Colonic mucosa (tissue), 4 donors: ENCODE data around the gene FAM133A. TPM values are rescaled to one million over a fixed set of nuclear protein-coding genes. Genes with fewer than 3 reads are reported as not detected.

Source experiments
- DNase-seq: peaks from one replicate; pipeline ENCODE4 v3.0.0-alpha.2; 2020
- H3K27ac ChIP-seq: fragments of 200-600 bp; one replicate; pipeline ENCODE4 v1.8.0; 2021
- H3K27me3 ChIP-seq: fragments of 200-600 bp; one replicate; pipeline ENCODE4 v1.8.0; 2021
- H3K36me3 ChIP-seq: fragments of 200-600 bp; one replicate; pipeline ENCODE4 v1.8.0; 2021
- H3K4me1 ChIP-seq: fragments of 200-600 bp; one replicate; pipeline ENCODE4 v1.8.0; 2021; ENCODE audit warnings: mild to moderate bottlenecking
- H3K4me3 ChIP-seq: fragments of 200-600 bp; one replicate; pipeline ENCODE4 v1.8.0; 2021
- H3K9ac ChIP-seq, 2 donors: one replicate each; pipeline ENCODE4 v1.7.0; 2013; ENCODE audit warnings: control low read depth in 2 of 2, low read depth in 2 of 2, low read length in 2 of 2
- H3K9me3 ChIP-seq: fragments of 200-600 bp; one replicate; pipeline ENCODE4 v1.8.0; 2021
- intact Hi-C: fragments of 100-400 bp; cut with DNase I; formaldehyde crosslinking; loops from one replicate; pipeline ENCODE4 v1.14.1; 2022
- total RNA-seq, 2 donors: library from RNA; stranded (reverse); fragmentation: NEBNext Ultra II Directional in 1 of 2; extraction: Animal tissue kit (Norgen Biotek cat#: 25700) in 1 of 2; gene quantifications; one replicate each; pipeline ENCODE4 v1.2.1, GENCODE V29; 2021
- TF ChIP-seq, protein P1 (sequence below): fragments of 200-600 bp; IDR thresholded peaks from one replicate; pipeline ENCODE4 v1.8.0; 2022; ENCODE audit warnings: antibody characterized with exemption, mild to moderate bottlenecking
- donor health status: healthy.
- donor health status: DM: no; HTN: no; CAD: no.
- donor health status: DM: no; HTN: no; CAD: no.

The FAM133A gene
- under 1 TPM in 1 of 2 donors, not detected in 1; 0.08 TPM for total RNA-seq

DNA sequence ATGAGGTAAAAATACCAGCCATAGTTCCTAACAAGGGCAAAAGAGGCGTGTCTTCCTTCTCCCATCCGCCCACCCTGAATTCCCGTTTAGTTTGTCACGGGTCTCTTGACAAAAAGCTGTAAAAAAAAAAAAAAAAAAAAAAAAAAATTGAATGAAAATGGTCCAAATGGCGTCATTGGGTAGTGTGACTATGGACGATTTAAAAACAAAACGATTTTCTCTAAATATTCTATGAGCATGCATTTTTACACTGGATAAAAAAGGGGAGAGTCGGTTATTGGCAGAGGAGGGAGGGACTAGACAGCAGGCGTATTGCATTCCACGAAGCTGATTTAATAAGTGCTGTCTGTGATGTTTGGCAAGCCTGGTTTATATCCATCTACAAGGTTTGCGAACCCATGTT lies at the start of gene FAM133A:
TSS of gene FAM133A (plus strand) at position 338 of the 403 bp plus-strand sequence. CDS start 35,214 bp downstream, outside the sequence.
- no peak within 1 kb of the TSS for H3K27ac ChIP-seq

DNA sequence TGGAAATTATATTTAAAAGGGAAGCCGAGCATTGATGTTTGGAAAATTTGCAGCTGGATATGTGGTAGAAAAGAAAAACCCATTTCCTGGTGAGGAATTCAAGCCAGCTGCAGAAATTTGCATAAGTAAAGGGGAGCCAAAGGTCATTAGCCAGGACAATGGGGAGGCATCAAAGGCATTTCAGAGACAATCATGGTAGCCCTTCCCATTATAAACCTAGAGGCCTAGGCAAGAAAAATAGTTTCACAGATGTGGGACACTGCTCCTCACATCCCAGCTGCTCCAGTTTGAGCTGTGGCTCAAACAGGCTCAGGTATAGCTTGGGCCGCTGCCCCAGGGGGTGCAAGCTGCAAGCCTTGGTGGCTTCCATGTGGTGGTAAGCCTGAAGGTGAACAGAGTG lies 36.4 kb upstream of the FAM133A start:
- H3K9me3 ChIP-seq, result no peaks in the 10 kb centered on the region
- TF ChIP-seq, protein P1, sequence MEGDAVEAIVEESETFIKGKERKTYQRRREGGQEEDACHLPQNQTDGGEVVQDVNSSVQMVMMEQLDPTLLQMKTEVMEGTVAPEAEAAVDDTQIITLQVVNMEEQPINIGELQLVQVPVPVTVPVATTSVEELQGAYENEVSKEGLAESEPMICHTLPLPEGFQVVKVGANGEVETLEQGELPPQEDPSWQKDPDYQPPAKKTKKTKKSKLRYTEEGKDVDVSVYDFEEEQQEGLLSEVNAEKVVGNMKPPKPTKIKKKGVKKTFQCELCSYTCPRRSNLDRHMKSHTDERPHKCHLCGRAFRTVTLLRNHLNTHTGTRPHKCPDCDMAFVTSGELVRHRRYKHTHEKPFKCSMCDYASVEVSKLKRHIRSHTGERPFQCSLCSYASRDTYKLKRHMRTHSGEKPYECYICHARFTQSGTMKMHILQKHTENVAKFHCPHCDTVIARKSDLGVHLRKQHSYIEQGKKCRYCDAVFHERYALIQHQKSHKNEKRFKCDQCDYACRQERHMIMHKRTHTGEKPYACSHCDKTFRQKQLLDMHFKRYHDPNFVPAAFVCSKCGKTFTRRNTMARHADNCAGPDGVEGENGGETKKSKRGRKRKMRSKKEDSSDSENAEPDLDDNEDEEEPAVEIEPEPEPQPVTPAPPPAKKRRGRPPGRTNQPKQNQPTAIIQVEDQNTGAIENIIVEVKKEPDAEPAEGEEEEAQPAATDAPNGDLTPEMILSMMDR, result no peak
- no peaks in the 10 kb centered on the region for H3K4me1 ChIP-seq
- H3K27me3 ChIP-seq, result no peaks in the 10 kb centered on the region
- no peak overlapping the region for H3K9ac ChIP-seq
- no peak overlapping the region for H3K27ac ChIP-seq
- DNase-seq, result no peak
- H3K4me3 ChIP-seq, result no peak overlapping the region
- intact Hi-C loops, result no loop called here
- no peaks in the 10 kb centered on the region for H3K36me3 ChIP-seq

More for the DNA sequence above, at the start of gene FAM133A:
- intact Hi-C loops, result no loop called here
- no peak for DNase-seq
- H3K4me1 ChIP-seq, result no peaks in the 10 kb centered on the region
- TF ChIP-seq, protein P1, result no peak
- peak within 1 kb of the TSS; percentile 36 for H3K4me3 ChIP-seq
- H3K27me3 ChIP-seq, result peaks cover 8% of the 10 kb centered on the region
- no peaks in the 10 kb centered on the region for H3K36me3 ChIP-seq
- H3K9me3 ChIP-seq, result no peaks in the 10 kb centered on the region
- peak within 1 kb of the TSS in 1 of 2 donors; percentile 15 for H3K9ac ChIP-seq

DNA sequence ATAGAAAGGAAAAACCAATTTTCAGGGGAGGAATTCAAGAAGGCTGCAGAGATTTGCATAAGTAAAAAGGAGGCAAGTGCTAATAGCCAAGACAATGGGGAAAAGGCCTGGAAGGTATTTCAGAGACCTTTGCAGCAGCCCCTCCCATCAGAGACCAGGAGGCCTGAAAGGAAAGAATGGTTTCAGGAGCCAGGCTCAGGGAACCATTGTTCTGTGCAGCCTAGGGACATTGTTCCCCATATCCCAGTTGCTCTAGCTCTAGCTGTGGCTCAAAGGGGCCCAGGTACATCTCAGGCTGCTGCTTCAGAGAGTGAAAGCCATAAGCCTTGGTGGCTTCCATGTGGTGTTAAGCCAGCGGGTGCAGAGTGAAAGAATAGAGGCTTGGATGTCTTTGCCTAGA lies 24.6 kb upstream of the FAM133A start:
- H3K4me1 ChIP-seq, result no peaks in the 10 kb centered on the region
- intact Hi-C loops, result no loop called here
- no peak for DNase-seq
- no peaks in the 10 kb centered on the region for H3K27me3 ChIP-seq
- H3K9ac ChIP-seq, result no peak overlapping the region
- no peak overlapping the region for H3K4me3 ChIP-seq
- H3K9me3 ChIP-seq, result no peaks in the 10 kb centered on the region
- H3K27ac ChIP-seq, result no peak overlapping the region
- no peaks in the 10 kb centered on the region for H3K36me3 ChIP-seq
- TF ChIP-seq, protein P1, result no peak

DNA sequence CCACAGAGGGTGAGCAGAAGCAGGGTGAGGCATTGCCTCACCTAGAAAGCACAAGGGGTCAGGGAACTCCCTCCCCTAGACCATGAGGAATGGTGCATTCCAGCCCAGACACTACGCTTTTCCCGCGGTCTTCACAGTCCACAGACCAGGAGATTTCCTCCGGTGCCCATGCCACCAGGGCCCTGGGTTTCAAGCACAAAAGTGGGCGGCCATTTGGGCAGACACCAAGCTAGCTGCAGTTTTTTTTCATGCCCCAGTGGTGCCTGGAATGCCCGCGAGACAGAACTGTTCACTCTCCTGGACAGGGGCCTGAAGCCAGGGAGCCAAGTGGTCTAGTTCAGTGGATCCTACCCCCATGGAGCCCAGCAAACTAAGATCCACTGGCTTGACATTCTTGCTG lies 13.4 kb upstream of the FAM133A start:
- TF ChIP-seq, protein P1, result no peak
- no peaks in the 10 kb centered on the region for H3K4me1 ChIP-seq
- H3K4me3 ChIP-seq, result no peak overlapping the region
- H3K9ac ChIP-seq, result no peak overlapping the region
- no peak for DNase-seq
- no peaks in the 10 kb centered on the region for H3K9me3 ChIP-seq
- H3K27ac ChIP-seq, result no peak overlapping the region
- intact Hi-C loops, result no loop called here
- no peaks in the 10 kb centered on the region for H3K27me3 ChIP-seq
- H3K36me3 ChIP-seq, result no peaks in the 10 kb centered on the region

DNA sequence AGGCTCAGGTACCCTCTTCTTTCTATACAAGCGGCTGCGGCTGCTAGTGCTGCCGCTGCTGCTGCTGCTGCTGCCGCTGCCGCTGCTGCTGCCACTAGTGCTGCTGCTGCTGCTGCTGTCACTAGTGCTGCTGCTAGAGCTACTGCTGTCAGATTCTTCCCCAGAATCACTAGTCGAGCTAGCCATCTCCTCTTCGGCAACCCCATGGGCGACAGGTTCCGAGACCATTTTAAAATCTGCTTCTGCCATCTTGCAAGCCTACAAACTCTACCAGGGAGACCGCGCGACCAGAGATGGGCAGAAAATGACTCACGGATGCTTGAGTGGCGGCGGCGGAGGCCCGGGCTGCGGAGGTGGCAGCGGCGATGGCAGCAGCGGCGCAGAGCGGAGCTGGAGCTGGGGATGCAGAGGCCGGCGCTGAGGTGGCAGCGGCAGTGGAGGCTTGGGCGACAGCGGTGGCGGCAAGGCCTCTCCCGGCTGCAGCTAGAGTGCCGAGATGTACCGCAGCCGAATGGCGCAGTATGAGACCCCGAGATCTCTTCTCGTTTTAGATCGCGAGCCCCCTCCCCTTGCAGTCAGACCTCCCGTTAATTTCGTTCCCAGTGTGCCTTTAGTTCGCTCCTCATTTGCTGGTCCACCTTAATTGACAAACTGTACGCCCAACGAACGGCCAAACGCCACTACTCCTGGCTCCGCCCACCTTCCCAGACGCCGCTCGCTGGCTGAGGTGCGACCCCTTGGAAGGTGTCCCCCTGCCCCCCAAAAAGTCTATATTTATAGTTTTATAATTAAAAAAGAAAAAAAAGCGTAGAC lies 744 bp upstream of the FAM133A start, which contains the start of gene NAP1L3:
TSS of gene NAP1L3 (minus strand) at position 523 of the 813 bp plus-strand sequence. CDS start at position 249, 274 bp downstream.
- H3K27ac ChIP-seq, result no peak within 1 kb of the TSS
- no peaks in the 10 kb centered on the region for H3K9me3 ChIP-seq
- H3K4me1 ChIP-seq, result no peaks in the 10 kb centered on the region
- intact Hi-C loops, result no loop called here
- H3K36me3 ChIP-seq, result no peaks in the 10 kb centered on the region
- peak within 1 kb of the TSS in 1 of 2 donors; percentile 15 for H3K9ac ChIP-seq
- H3K4me3 ChIP-seq, result peak within 1 kb of the TSS; percentile 36
- peaks cover 8% of the 10 kb centered on the region for H3K27me3 ChIP-seq
- TF ChIP-seq, protein P1, result no peak
- peak; percentile 27 for DNase-seq
